Colonic mucosa (tissue), 4 donors: Measurements from ENCODE around the gene DISC1. TPM values are rescaled to one million over a fixed set of nuclear protein-coding genes. Genes with fewer than 3 reads are reported as not detected.

ENCODE experiments used
- DNase-seq: peaks from one replicate; pipeline ENCODE4 v3.0.0-alpha.2; 2020
- H3K27ac ChIP-seq: fragments of 200-600 bp; one replicate; pipeline ENCODE4 v1.8.0; 2021
- H3K27me3 ChIP-seq: fragments of 200-600 bp; one replicate; pipeline ENCODE4 v1.8.0; 2021
- H3K36me3 ChIP-seq: fragments of 200-600 bp; one replicate; pipeline ENCODE4 v1.8.0; 2021
- H3K4me1 ChIP-seq: fragments of 200-600 bp; one replicate; pipeline ENCODE4 v1.8.0; 2021; ENCODE audit warnings: mild to moderate bottlenecking
- H3K4me3 ChIP-seq: fragments of 200-600 bp; one replicate; pipeline ENCODE4 v1.8.0; 2021
- H3K9ac ChIP-seq, 2 donors: one replicate each; pipeline ENCODE4 v1.7.0; 2013; ENCODE audit warnings: control low read depth in 2 of 2, low read depth in 2 of 2, low read length in 2 of 2
- H3K9me3 ChIP-seq: fragments of 200-600 bp; one replicate; pipeline ENCODE4 v1.8.0; 2021
- intact Hi-C: fragments of 100-400 bp; cut with DNase I; formaldehyde crosslinking; loops from one replicate; pipeline ENCODE4 v1.14.1; 2022
- total RNA-seq, 2 donors: library from RNA; stranded (reverse); fragmentation: NEBNext Ultra II Directional in 1 of 2; extraction: Animal tissue kit (Norgen Biotek cat#: 25700) in 1 of 2; gene quantifications; one replicate each; pipeline ENCODE4 v1.2.1, GENCODE V29; 2021
- TF ChIP-seq, protein P1 (sequence below): fragments of 200-600 bp; IDR thresholded peaks from one replicate; pipeline ENCODE4 v1.8.0; 2022; ENCODE audit warnings: antibody characterized with exemption, mild to moderate bottlenecking
- donor health status: healthy.
- donor health status: DM: no; HTN: no; CAD: no.
- donor health status: DM: no; HTN: no; CAD: no.

DISC1 gene
- total RNA-seq, 2 donors from 2014 or later, result 3.4 to 5.3 TPM

DNA sequence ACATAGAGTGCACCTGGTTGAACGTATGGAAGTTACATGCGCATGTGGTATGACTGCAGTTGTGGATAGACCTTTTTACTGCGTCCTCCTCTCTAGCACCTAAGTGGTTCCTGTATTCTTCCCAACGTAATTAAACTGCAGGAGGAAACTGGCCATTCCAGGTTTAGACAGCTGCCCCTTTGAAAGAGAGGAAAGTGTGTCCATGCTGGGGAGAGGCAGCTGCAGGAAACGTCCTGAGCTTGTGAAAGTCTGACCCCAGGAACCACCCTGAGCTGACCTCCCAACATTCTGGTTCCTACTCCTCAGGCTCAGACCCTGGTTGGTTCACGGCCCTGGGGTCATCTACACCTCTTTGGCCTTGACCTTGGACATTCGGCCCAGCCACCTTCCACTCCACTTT is 309.3 kb downstream of the DISC1 start:
- no peak for DNase-seq
- TF ChIP-seq, protein P1, sequence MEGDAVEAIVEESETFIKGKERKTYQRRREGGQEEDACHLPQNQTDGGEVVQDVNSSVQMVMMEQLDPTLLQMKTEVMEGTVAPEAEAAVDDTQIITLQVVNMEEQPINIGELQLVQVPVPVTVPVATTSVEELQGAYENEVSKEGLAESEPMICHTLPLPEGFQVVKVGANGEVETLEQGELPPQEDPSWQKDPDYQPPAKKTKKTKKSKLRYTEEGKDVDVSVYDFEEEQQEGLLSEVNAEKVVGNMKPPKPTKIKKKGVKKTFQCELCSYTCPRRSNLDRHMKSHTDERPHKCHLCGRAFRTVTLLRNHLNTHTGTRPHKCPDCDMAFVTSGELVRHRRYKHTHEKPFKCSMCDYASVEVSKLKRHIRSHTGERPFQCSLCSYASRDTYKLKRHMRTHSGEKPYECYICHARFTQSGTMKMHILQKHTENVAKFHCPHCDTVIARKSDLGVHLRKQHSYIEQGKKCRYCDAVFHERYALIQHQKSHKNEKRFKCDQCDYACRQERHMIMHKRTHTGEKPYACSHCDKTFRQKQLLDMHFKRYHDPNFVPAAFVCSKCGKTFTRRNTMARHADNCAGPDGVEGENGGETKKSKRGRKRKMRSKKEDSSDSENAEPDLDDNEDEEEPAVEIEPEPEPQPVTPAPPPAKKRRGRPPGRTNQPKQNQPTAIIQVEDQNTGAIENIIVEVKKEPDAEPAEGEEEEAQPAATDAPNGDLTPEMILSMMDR, result no peak

GRCh38 chr1:231936983-231937775 is 310.6 kb downstream of the DISC1 start:
- peak; percentile 44 for DNase-seq
- Histone ChIP-seq H3K27me3 (no peaks in the 10 kb centered on the region), H3K4me3 (no peak overlapping the region), H3K27ac (no peak overlapping the region), H3K9me3 (no peaks in the 10 kb centered on the region), H3K9ac (no peak overlapping the region), H3K36me3 (no peaks in the 10 kb centered on the region), H3K4me1 (no peaks in the 10 kb centered on the region)
- TF ChIP-seq, protein P1, result no peak
- intact Hi-C loops, result loop anchor here (10.0 kb wide), 1 partner anchor 378 kb away; no protein-coding TSS in a partner anchor

More for the DNA sequence above, 309.3 kb downstream of the DISC1 start:
- Histone ChIP-seq H3K4me3 (no peak overlapping the region), H3K27ac (no peak overlapping the region), H3K9me3 (no peaks in the 10 kb centered on the region), H3K36me3 (no peaks in the 10 kb centered on the region), H3K9ac (no peak overlapping the region), H3K4me1 (no peaks in the 10 kb centered on the region), H3K27me3 (no peaks in the 10 kb centered on the region)
- intact Hi-C loops, result loop anchor here (10.0 kb wide), 1 partner anchor 379 kb away; no protein-coding TSS in a partner anchor

DNA sequence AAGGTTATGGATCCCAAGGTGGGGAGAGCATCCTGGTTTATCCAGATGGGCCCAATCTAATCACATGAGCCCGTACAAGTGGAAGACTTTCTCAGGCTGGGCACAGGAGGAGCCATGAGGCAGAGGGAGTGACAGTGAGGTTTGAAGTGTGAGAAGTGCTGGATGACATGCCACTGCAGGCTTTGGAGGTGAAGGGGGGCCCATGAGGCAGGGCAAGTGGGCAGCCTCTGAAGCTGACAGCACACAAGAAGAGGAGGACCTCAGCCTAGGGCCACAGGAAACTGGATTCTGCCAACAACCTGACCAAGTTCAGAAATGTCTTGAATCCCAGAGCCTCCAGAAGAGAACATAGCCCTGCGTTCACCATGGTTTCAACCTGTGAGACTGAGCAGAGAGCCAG is 311.6 kb downstream of the DISC1 start:
- TF ChIP-seq, protein P1, result no peak
- intact Hi-C loops, result loop anchor here (10.0 kb wide), 1 partner anchor 377 kb away; no protein-coding TSS in a partner anchor
- H3K9ac ChIP-seq, result no peak overlapping the region
- no peak for DNase-seq
- no peaks in the 10 kb centered on the region for H3K4me1 ChIP-seq
- H3K36me3 ChIP-seq, result no peaks in the 10 kb centered on the region
- H3K9me3 ChIP-seq, result no peaks in the 10 kb centered on the region
- H3K27me3 ChIP-seq, result no peaks in the 10 kb centered on the region
- H3K27ac ChIP-seq, result no peak overlapping the region
- H3K4me3 ChIP-seq, result no peak overlapping the region

GRCh38 chr1:231938711-231939110 is 312.1 kb downstream of the DISC1 start:
- Histone ChIP-seq H3K9me3 (no peaks in the 10 kb centered on the region), H3K9ac (no peak overlapping the region), H3K36me3 (no peaks in the 10 kb centered on the region), H3K4me1 (no peaks in the 10 kb centered on the region), H3K27me3 (no peaks in the 10 kb centered on the region), H3K4me3 (no peak overlapping the region), H3K27ac (no peak overlapping the region)
- no peak for DNase-seq
- TF ChIP-seq, protein P1, result no peak
- intact Hi-C loops, result loop anchor here (10.0 kb wide), 1 partner anchor 376 kb away; no protein-coding TSS in a partner anchor

GRCh38 chr1:231939118-231939517 is 312.5 kb downstream of the DISC1 start:
- intact Hi-C loops, result loop anchor here (10.0 kb wide), 1 partner anchor 376 kb away; no protein-coding TSS in a partner anchor
- no peak overlapping the region for H3K4me3 ChIP-seq
- H3K36me3 ChIP-seq, result no peaks in the 10 kb centered on the region
- H3K4me1 ChIP-seq, result no peaks in the 10 kb centered on the region
- H3K27me3 ChIP-seq, result no peaks in the 10 kb centered on the region
- no peak overlapping the region for H3K27ac ChIP-seq
- H3K9ac ChIP-seq, result no peak overlapping the region
- no peaks in the 10 kb centered on the region for H3K9me3 ChIP-seq
- TF ChIP-seq, protein P1, result no peak
- DNase-seq, result no peak
